HL-60 (cell line): Measurements from ENCODE around the gene SYT11.
"Not testable (repeated sequence)": the region's sequence is repeated elsewhere in the genome, so short reads cannot be mapped to it uniquely, and the experiment has no call there.

Source experiments
- DNase-seq, 2 experiments: peaks; one replicate each; pipeline ENCODE4 v3.0.0-alpha.2; 2010 to 2020; ENCODE audit warnings: low read depth in 1 of 2, low spot score in 1 of 2
- H3K27ac ChIP-seq: fragments of 250-450 bp; sonication (Bioruptor Pico); replicated peaks from 2 replicates; pipeline ENCODE4 v1.5.1; 2020; ENCODE audit warnings: mild to moderate bottlenecking, moderate library complexity
- H3K27me3 ChIP-seq: fragments of 250-450 bp; sonication (Bioruptor Pico); 2 replicates; pipeline ENCODE4 v1.5.1; 2021; ENCODE audit warnings: mild to moderate bottlenecking, moderate library complexity; ENCODE audit not compliant: insufficient read depth, poor library complexity, severe bottlenecking
- H3K4me3 ChIP-seq: replicated peaks from 2 replicates; pipeline ENCODE4 v1.5.1; 2011; ENCODE audit warnings: mild to moderate bottlenecking, control low read depth, low read length; ENCODE audit not compliant: insufficient read depth
- CTCF ChIP-seq: IDR thresholded peaks from one replicate; pipeline ENCODE4 v1.5.1; 2011; ENCODE audit warnings: low read length, control low read depth, inconsistent platforms; ENCODE audit not compliant: insufficient read depth
- GABPA ChIP-seq: IDR thresholded peaks from 2 replicates; pipeline ENCODE4 v1.6.1; 2012; ENCODE audit warnings: low read depth
- POLR2AphosphoS5 ChIP-seq: IDR thresholded peaks from 2 replicates; pipeline ENCODE4 v1.6.1; 2012; ENCODE audit warnings: low read depth
- REST ChIP-seq: IDR thresholded peaks from 2 replicates; pipeline ENCODE4 v1.6.1; 2012; ENCODE audit warnings: low read depth; ENCODE audit not compliant: insufficient replicate concordance
- SPI1 ChIP-seq: IDR thresholded peaks from 2 replicates; pipeline ENCODE4 v1.6.1; 2012; ENCODE audit warnings: low read depth, mild to moderate bottlenecking, borderline replicate concordance

SYT11 gene

DNA sequence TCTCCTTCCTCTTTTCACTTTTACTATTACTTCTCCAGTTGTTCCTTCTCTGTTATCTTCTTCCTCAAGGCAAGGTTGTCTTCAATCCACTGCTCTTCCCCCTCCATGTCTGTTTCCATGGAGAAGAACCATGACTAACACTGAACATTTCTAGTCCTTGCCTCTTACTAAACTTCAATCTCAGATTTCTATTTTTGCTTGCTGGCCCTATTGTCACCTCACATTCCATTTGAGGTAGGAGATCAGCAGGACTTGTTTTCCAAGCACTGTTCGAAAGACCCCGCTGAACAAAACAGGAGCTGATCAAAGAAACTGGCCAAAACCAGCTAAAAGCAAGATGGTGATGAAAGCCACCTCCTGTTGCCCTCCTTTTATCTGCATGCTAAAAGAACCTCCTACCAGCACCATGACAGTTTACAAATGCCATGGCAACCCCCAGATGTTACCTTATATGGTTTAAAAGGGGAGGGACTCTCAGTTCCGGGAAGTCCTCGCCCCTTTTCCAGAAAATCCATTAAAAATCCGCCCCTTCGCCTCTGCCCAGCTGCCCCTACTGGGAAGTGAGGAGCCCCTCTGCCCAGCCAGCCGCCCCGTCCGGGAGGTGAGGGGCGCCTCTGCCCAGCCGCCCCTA, 25.0 kb upstream of the SYT11 start:
- Histone ChIP-seq H3K4me3 (no peak overlapping the region), H3K27me3 (no peaks in the 10 kb centered on the region), H3K27ac (no peak overlapping the region)
- TF ChIP-seq REST (no peak), SPI1 (no peak), CTCF (no peak), POLR2AphosphoS5 (no peak), GABPA (no peak)
- DNase-seq = no peak

DNA sequence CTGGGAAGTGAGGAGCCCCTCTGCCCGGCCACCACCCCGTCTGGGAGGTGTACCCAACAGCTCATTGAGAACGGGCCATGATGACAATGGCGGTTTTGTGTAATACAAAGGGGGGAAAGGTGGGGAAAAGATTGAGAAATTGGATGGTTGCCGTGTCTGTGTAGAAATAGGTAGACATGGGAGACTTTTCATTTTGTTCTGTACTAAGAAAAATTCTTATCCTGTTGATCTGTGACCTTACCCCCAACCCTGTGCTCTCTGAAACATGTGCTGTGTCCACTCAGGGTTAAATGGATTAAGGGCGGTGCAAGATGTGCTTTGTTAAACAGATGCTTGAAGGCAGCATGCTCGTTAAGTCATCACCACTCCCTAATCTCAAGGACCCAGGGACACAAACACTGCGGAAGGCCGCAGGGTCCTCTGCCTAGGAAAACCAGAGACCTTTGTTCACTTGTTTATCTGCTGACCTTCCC, 24.4 kb upstream of the SYT11 start:
- not testable (repeated sequence) for DNase-seq, H3K27me3 ChIP-seq, H3K4me3 ChIP-seq, H3K27ac ChIP-seq

GRCh38 chr1:155835548-155835947, 23.8 kb upstream of the SYT11 start:
- Histone ChIP-seq H3K27ac (no peak overlapping the region), H3K27me3 (no peaks in the 10 kb centered on the region), H3K4me3 (no peak overlapping the region)
- no peak for DNase-seq
- no peak for TF ChIP-seq CTCF
- no peak for TF ChIP-seq GABPA

- no peak for DNase-seq
- no peak overlapping the region for H3K4me3 ChIP-seq
- TF ChIP-seq POLR2AphosphoS5 = no peak
- no peak for TF ChIP-seq REST
- TF ChIP-seq SPI1 = no peak
- no peak for TF ChIP-seq GABPA
- no peak for TF ChIP-seq CTCF
- no peaks in the 10 kb centered on the region for H3K27me3 ChIP-seq
- no peak overlapping the region for H3K27ac ChIP-seq
Measured at GRCh38 chr1:155840386-155840785, 19.0 kb upstream of the SYT11 start.
